Measurements from ENCODE around the gene ZMYM3.
A peak's percentile ranks its signal among the peaks of the same experiment; 100 is the strongest.
"Not testable (repeated sequence)": the region's sequence is repeated elsewhere in the genome, so short reads cannot be mapped to it uniquely, and the experiment has no call there.

ZMYM3 gene

GRCh38 chrX:71254092-71254963 lies at the start of gene ZMYM3:
Gene ZMYM3 (minus strand): TSS chrX:71254140. CDS start chrX:71253255, 885 bp downstream.
- DNase-seq (ENCODE audit: low read depth in 2 of 2), result peak; percentile 58 to 59

GRCh38 chrX:71302461-71303213 lies 48.7 kb upstream of the ZMYM3 start:
- DNase-seq (ENCODE audit: low read depth in 2 of 2), result no peak

- no peak for DNase-seq (ENCODE audit: low read depth in 2 of 2)
Measured at GRCh38 chrX:71301195-71301924, 47.4 kb upstream of the ZMYM3 start, which contains the start of gene ITGB1BP2. Gene ITGB1BP2 (plus strand): TSS chrX:71301750. CDS start chrX:71301807, 57 bp downstream.

- DNase-seq (ENCODE audit: low read depth in 2 of 2), result not testable (repeated sequence)
Measured at GRCh38 chrX:71300495-71300894, 46.6 kb upstream of the ZMYM3 start.

GRCh38 chrX:71300064-71300463 lies 46.1 kb upstream of the ZMYM3 start:
- DNase-seq (ENCODE audit: low read depth in 2 of 2), result not testable (repeated sequence)

- no peak for DNase-seq (ENCODE audit: low read depth in 2 of 2)
Measured at GRCh38 chrX:71298119-71298518, 44.2 kb upstream of the ZMYM3 start.

- no peak for DNase-seq (ENCODE audit: low read depth in 2 of 2)
Measured at GRCh38 chrX:71296806-71297205, 42.9 kb upstream of the ZMYM3 start.

GRCh38 chrX:71292669-71293365 lies 38.9 kb upstream of the ZMYM3 start:
- no peak for DNase-seq (ENCODE audit: low read depth in 2 of 2)

- no peak for DNase-seq (ENCODE audit: low read depth in 2 of 2)
Measured at GRCh38 chrX:71291381-71291780, 37.4 kb upstream of the ZMYM3 start.

- no peak for DNase-seq (ENCODE audit: low read depth in 2 of 2)
Measured at GRCh38 chrX:71285929-71286328, 32.0 kb upstream of the ZMYM3 start.

- DNase-seq (ENCODE audit: low read depth in 2 of 2), result peak; percentile 60 to 67
Measured at GRCh38 chrX:71283403-71284143, 29.6 kb upstream of the ZMYM3 start, which contains the start of gene NONO. Gene NONO (plus strand): TSS chrX:71283635. CDS start chrX:71290638, 7,003 bp downstream.

GRCh38 chrX:71282514-71283402 lies 28.8 kb upstream of the ZMYM3 start:
- peak in 1 of 2 experiments; percentile 35 for DNase-seq (ENCODE audit: low read depth in 2 of 2)

- DNase-seq (ENCODE audit: low read depth in 2 of 2), result not testable (repeated sequence)
Measured at GRCh38 chrX:71281300-71281699, 27.4 kb upstream of the ZMYM3 start.

GRCh38 chrX:71272313-71272712 lies 18.4 kb upstream of the ZMYM3 start:
- not testable (repeated sequence) for DNase-seq (ENCODE audit: low read depth in 2 of 2)

GRCh38 chrX:71269801-71270395 lies 16.0 kb upstream of the ZMYM3 start:
- no peak for DNase-seq (ENCODE audit: low read depth in 2 of 2)

GRCh38 chrX:71268624-71269023 lies 14.7 kb upstream of the ZMYM3 start:
- not testable (repeated sequence) for DNase-seq (ENCODE audit: low read depth in 2 of 2)

GRCh38 chrX:71256856-71257255 lies 2.9 kb upstream of the ZMYM3 start:
- no peak for DNase-seq (ENCODE audit: low read depth in 2 of 2)

- no peak for DNase-seq (ENCODE audit: low read depth in 2 of 2)
Measured at GRCh38 chrX:71256051-71256450, 2.1 kb upstream of the ZMYM3 start.
